ENCODE data around the gene STX11.

DNA sequence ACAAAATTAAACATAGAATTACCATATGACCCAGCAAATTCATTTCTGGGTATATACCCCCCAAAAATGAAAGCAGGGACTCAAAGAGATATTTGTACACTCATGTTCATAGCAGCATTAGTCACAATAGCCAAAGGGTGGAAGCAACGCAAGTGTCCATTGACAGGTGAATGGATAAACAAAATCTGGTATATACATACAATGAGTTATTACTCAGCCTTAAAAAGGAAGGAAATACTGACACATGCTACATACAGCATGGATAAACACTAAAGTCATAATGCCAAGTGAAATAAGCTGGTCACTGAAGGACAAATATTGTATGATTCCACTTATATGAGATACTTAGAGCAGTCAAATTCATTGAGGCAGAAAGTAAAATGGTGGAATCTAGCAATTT, 5.3 kb upstream of the STX11 start:
- TF ChIP-seq POLR2AphosphoS5 (IDR thresholded peaks at IDR 0.05; ENCODE audit: low read depth, low read length) (no peak), TCF7L2 (IDR thresholded peaks at IDR 0.05; ENCODE audit: low read depth, low read length) (no peak), SIN3A (IDR thresholded peaks at IDR 0.05; ENCODE audit: borderline replicate concordance, insufficient read depth, low read depth, low read length) (no peak)
- TF ChIP-seq, protein P1, sequence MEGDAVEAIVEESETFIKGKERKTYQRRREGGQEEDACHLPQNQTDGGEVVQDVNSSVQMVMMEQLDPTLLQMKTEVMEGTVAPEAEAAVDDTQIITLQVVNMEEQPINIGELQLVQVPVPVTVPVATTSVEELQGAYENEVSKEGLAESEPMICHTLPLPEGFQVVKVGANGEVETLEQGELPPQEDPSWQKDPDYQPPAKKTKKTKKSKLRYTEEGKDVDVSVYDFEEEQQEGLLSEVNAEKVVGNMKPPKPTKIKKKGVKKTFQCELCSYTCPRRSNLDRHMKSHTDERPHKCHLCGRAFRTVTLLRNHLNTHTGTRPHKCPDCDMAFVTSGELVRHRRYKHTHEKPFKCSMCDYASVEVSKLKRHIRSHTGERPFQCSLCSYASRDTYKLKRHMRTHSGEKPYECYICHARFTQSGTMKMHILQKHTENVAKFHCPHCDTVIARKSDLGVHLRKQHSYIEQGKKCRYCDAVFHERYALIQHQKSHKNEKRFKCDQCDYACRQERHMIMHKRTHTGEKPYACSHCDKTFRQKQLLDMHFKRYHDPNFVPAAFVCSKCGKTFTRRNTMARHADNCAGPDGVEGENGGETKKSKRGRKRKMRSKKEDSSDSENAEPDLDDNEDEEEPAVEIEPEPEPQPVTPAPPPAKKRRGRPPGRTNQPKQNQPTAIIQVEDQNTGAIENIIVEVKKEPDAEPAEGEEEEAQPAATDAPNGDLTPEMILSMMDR (IDR thresholded peaks at IDR 0.05) = no peak
- TF ChIP-seq, protein P2, sequence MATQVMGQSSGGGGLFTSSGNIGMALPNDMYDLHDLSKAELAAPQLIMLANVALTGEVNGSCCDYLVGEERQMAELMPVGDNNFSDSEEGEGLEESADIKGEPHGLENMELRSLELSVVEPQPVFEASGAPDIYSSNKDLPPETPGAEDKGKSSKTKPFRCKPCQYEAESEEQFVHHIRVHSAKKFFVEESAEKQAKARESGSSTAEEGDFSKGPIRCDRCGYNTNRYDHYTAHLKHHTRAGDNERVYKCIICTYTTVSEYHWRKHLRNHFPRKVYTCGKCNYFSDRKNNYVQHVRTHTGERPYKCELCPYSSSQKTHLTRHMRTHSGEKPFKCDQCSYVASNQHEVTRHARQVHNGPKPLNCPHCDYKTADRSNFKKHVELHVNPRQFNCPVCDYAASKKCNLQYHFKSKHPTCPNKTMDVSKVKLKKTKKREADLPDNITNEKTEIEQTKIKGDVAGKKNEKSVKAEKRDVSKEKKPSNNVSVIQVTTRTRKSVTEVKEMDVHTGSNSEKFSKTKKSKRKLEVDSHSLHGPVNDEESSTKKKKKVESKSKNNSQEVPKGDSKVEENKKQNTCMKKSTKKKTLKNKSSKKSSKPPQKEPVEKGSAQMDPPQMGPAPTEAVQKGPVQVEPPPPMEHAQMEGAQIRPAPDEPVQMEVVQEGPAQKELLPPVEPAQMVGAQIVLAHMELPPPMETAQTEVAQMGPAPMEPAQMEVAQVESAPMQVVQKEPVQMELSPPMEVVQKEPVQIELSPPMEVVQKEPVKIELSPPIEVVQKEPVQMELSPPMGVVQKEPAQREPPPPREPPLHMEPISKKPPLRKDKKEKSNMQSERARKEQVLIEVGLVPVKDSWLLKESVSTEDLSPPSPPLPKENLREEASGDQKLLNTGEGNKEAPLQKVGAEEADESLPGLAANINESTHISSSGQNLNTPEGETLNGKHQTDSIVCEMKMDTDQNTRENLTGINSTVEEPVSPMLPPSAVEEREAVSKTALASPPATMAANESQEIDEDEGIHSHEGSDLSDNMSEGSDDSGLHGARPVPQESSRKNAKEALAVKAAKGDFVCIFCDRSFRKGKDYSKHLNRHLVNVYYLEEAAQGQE (IDR thresholded peaks at IDR 0.05; ENCODE audit: insufficient read depth in 1 of 2, low read depth in 2 of 2, low read length in 1 of 2) = no peak

Measured in Panc1 (cell line).